Stimulated activated memory B cell treated with anti-CD40 and anti-IgM and Interleukin-4, amounts not matched to agents 10 μg/mL and 1 μg/mL and 100 μg/mL, for 72 hours (primary cell): ENCODE results near the gene SYNDIG1.

Experiments used
- ATAC-seq: fragments of 150-1000 bp; cut with Tn5 transposase; 2 replicates; pipeline ENCODE4 v1.10.0; 2021
- H3K27ac Mint-ChIP-seq: one replicate; pipeline ENCODE4 v1.8.0; 2022; ENCODE audit warnings: mild to moderate bottlenecking, mixed read lengths
- H3K27me3 Mint-ChIP-seq: one replicate; pipeline ENCODE4 v1.8.0; 2022; ENCODE audit warnings: mixed read lengths
- H3K36me3 Mint-ChIP-seq: one replicate; pipeline ENCODE4 v1.8.0; 2022; ENCODE audit warnings: mixed read lengths
- H3K4me1 Mint-ChIP-seq: one replicate; pipeline ENCODE4 v1.8.0; 2022; ENCODE audit warnings: mixed read lengths
- H3K4me3 Mint-ChIP-seq: one replicate; pipeline ENCODE4 v1.8.0; 2022; ENCODE audit warnings: mild to moderate bottlenecking, moderate library complexity, mixed read lengths
- H3K9me3 Mint-ChIP-seq: one replicate; pipeline ENCODE4 v1.8.0; 2022; ENCODE audit warnings: mixed read lengths

The SYNDIG1 gene

GRCh38 chr20:24598346-24598745 is 128.9 kb downstream of the SYNDIG1 start:
- Mint-ChIP-seq H3K27ac (no peak overlapping the region), H3K36me3 (no peaks in the 10 kb centered on the region), H3K4me1 (no peaks in the 10 kb centered on the region), H3K4me3 (no peak overlapping the region), H3K27me3 (no peaks in the 10 kb centered on the region), H3K9me3 (peaks cover 12% of the 10 kb centered on the region)
- ATAC-seq: no peak

DNA sequence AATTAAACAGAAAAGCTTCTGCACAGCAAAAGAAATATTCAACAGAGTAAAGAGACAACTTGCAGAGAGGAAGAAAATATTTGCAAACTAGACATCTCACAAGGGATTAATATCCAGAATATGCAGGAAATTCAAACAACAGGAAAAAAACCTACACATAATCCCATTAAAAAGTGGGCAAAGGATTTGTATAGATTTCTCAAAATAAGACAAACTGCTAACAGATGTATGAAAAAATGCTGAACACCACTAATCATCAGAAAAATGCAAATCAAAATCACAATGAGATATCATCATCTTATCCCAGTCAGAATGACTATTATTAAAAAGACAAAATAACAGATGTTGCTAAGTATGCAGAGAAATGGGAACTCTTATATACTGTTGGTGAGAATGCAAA is 129.6 kb downstream of the SYNDIG1 start:
- no peak for ATAC-seq
- Mint-ChIP-seq H3K27ac (no peak overlapping the region), H3K4me1 (no peaks in the 10 kb centered on the region), H3K4me3 (no peak overlapping the region), H3K36me3 (no peaks in the 10 kb centered on the region), H3K9me3 (peaks cover 12% of the 10 kb centered on the region), H3K27me3 (no peaks in the 10 kb centered on the region)

DNA sequence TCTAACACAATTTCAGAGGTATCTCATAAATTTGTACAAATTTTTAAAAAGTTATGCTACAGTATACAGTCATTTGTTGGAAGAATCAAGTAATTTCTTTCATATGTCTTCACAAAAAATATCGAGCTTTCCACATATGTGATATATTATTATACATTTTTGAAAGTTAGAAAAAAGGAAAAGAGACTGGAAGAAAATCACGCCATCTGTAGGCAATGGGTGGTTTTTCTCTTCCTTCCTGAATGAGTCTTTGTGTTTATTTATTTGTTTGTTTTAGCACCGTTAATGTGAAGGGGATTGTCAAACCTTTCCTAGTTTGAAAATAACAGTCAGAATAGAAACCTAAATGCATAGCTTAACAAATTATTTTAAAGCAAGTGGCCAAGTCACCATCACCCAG is 130.6 kb downstream of the SYNDIG1 start:
- ATAC-seq: no peak
- Mint-ChIP-seq H3K36me3 (no peaks in the 10 kb centered on the region), H3K9me3 (peaks cover 12% of the 10 kb centered on the region), H3K27ac (no peak overlapping the region), H3K4me3 (no peak overlapping the region), H3K4me1 (no peaks in the 10 kb centered on the region), H3K27me3 (no peaks in the 10 kb centered on the region)

GRCh38 chr20:24603454-24603853 is 134.0 kb downstream of the SYNDIG1 start:
- no peak overlapping the region for H3K27ac Mint-ChIP-seq
- peaks cover 12% of the 10 kb centered on the region for H3K9me3 Mint-ChIP-seq
- H3K27me3 Mint-ChIP-seq: no peaks in the 10 kb centered on the region
- H3K36me3 Mint-ChIP-seq: no peaks in the 10 kb centered on the region
- H3K4me3 Mint-ChIP-seq: no peak overlapping the region
- no peak for ATAC-seq
- peaks cover 3% of the 10 kb centered on the region for H3K4me1 Mint-ChIP-seq

GRCh38 chr20:24604966-24605665 is 135.7 kb downstream of the SYNDIG1 start:
- Mint-ChIP-seq H3K4me1 (peaks cover 18% of the 10 kb centered on the region), H3K9me3 (peaks cover 8% of the 10 kb centered on the region), H3K4me3 (no peak overlapping the region), H3K27me3 (no peaks in the 10 kb centered on the region), H3K36me3 (no peaks in the 10 kb centered on the region), H3K27ac (no peak overlapping the region)
- no peak for ATAC-seq

DNA sequence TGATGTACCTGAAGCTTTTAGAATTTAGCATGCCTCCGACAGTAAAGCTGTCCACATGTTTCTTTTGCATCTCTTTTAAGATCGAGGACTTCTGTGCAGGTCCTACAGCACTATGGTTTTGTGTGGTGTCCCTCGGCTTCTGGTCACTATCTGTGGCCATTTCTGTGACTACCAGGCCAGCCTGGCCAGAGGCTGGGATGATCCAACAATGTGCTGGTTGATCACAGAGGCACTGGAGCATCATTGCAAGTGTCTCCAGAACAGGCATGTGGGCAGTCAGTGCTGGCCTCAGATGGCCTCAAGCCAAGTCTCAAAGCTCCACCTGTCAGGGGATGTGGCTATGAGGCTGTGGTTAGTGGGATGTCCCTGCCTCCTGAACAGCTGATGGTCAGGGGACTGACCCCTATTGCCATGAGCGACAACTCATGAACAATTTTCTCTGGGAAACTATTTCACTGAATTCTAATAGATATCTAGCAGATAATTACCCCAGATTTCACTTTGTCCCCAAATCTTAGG is 136.6 kb downstream of the SYNDIG1 start:
- Mint-ChIP-seq H3K9me3 (peaks cover 5% of the 10 kb centered on the region), H3K4me1 (peaks cover 20% of the 10 kb centered on the region), H3K4me3 (no peak overlapping the region), H3K27ac (no peak overlapping the region), H3K27me3 (no peaks in the 10 kb centered on the region), H3K36me3 (no peaks in the 10 kb centered on the region)
- ATAC-seq: no peak

- no peak for ATAC-seq
- Mint-ChIP-seq H3K36me3 (no peaks in the 10 kb centered on the region), H3K27ac (no peak overlapping the region), H3K9me3 (no peaks in the 10 kb centered on the region), H3K4me1 (peaks cover 29% of the 10 kb centered on the region), H3K4me3 (no peak overlapping the region), H3K27me3 (no peaks in the 10 kb centered on the region)
These were observed 138.0 kb downstream of the SYNDIG1 start for GRCh38 chr20:24607402-24607801.

DNA sequence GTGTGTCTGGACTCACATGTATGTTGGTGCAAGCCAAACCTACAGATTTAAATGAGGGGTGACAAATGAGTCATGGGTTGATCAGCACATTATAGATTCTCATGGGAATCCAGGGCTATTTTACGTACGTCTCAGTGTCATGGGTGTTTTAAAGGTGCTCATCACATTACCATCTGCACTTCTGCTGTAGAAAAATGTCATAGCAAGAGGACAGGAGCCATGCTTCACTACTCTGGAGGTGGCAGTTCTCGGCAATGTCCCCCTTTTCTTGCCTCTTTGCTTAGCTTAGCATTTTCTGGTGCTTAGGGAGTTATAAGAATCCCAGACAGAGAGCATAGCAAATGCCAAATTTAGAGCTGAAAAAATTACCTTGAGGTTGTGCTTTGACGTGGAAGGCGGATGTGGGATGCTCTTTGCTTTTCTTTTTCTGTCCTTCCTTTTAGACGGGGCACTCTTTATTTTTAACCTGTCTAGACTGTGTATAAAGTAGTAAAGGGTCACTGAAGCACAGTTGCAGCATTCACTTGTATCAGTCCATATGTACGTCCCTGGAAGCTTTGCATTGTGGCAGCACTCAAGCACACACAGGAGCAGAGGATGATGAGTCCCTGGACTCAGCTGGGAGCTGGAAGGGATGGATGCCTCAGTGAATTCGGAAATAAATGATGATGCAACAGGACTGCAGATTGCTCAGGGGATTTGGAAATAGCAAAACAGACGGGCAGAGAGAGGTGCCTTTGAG is 139.7 kb downstream of the SYNDIG1 start:
- no peaks in the 10 kb centered on the region for H3K9me3 Mint-ChIP-seq
- no peaks in the 10 kb centered on the region for H3K36me3 Mint-ChIP-seq
- no peaks in the 10 kb centered on the region for H3K27me3 Mint-ChIP-seq
- H3K4me3 Mint-ChIP-seq: peak overlapping the region; percentile 9
- H3K4me1 Mint-ChIP-seq: peaks cover 29% of the 10 kb centered on the region
- peak overlapping the region; percentile 76 for H3K27ac Mint-ChIP-seq
- ATAC-seq: peak; percentile 88

DNA sequence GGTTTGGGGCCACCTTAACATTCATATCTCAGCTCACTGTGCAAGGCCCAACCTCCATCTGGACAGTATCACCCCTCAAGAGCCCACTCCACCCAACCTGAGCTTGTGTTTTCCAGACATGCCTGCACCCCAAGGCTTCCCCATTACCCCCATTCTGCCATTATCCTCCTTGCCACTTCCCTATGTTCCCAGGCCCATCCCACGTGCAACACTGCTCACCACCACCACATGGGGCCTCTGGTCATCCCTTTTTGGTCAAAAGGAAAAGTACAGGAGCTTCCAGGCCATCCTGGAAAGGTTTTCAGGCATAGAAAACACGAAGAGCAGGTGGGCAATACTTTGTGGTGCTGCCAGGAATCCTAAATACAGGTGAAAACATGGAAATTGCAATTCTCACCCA is 140.3 kb downstream of the SYNDIG1 start:
- H3K4me3 Mint-ChIP-seq: no peak overlapping the region
- no peaks in the 10 kb centered on the region for H3K27me3 Mint-ChIP-seq
- H3K36me3 Mint-ChIP-seq: no peaks in the 10 kb centered on the region
- no peaks in the 10 kb centered on the region for H3K9me3 Mint-ChIP-seq
- H3K27ac Mint-ChIP-seq: peak overlapping the region; percentile 76
- peaks cover 29% of the 10 kb centered on the region for H3K4me1 Mint-ChIP-seq
- ATAC-seq: no peak

- H3K36me3 Mint-ChIP-seq: no peaks in the 10 kb centered on the region
- H3K27ac Mint-ChIP-seq: peak overlapping the region; percentile 76
- no peaks in the 10 kb centered on the region for H3K9me3 Mint-ChIP-seq
- no peaks in the 10 kb centered on the region for H3K27me3 Mint-ChIP-seq
- no peak for ATAC-seq
- no peak overlapping the region for H3K4me3 Mint-ChIP-seq
- peaks cover 29% of the 10 kb centered on the region for H3K4me1 Mint-ChIP-seq
These were observed 141.1 kb downstream of the SYNDIG1 start for GRCh38 chr20:24610341-24611115.

GRCh38 chr20:24611360-24612140 is 142.1 kb downstream of the SYNDIG1 start:
- peak overlapping the region; percentile 30 for H3K27ac Mint-ChIP-seq
- H3K27me3 Mint-ChIP-seq: no peaks in the 10 kb centered on the region
- H3K4me3 Mint-ChIP-seq: no peak overlapping the region
- no peaks in the 10 kb centered on the region for H3K36me3 Mint-ChIP-seq
- no peak for ATAC-seq
- H3K9me3 Mint-ChIP-seq: no peaks in the 10 kb centered on the region
- H3K4me1 Mint-ChIP-seq: peaks cover 29% of the 10 kb centered on the region

GRCh38 chr20:24612799-24613775 is 143.7 kb downstream of the SYNDIG1 start:
- no peak for ATAC-seq
- peaks cover 29% of the 10 kb centered on the region for H3K4me1 Mint-ChIP-seq
- H3K27me3 Mint-ChIP-seq: peaks cover 9% of the 10 kb centered on the region
- H3K36me3 Mint-ChIP-seq: no peaks in the 10 kb centered on the region
- H3K27ac Mint-ChIP-seq: no peak overlapping the region
- H3K4me3 Mint-ChIP-seq: no peak overlapping the region
- no peaks in the 10 kb centered on the region for H3K9me3 Mint-ChIP-seq

- ATAC-seq: no peak
- Mint-ChIP-seq H3K9me3 (no peaks in the 10 kb centered on the region), H3K27me3 (peaks cover 9% of the 10 kb centered on the region), H3K27ac (no peak overlapping the region), H3K4me3 (no peak overlapping the region), H3K4me1 (peaks cover 29% of the 10 kb centered on the region), H3K36me3 (no peaks in the 10 kb centered on the region)
These were observed 144.9 kb downstream of the SYNDIG1 start for GRCh38 chr20:24614341-24614740.

- Mint-ChIP-seq H3K27ac (no peak overlapping the region), H3K4me1 (peaks cover 23% of the 10 kb centered on the region), H3K27me3 (peaks cover 9% of the 10 kb centered on the region), H3K4me3 (no peak overlapping the region), H3K9me3 (no peaks in the 10 kb centered on the region), H3K36me3 (no peaks in the 10 kb centered on the region)
- no peak for ATAC-seq
These were observed 145.9 kb downstream of the SYNDIG1 start for GRCh38 chr20:24615353-24615752.
